Right lobe of liver (tissue), 6 donors: Measurements from ENCODE around the gene ZXDC. TPM values are rescaled to one million over a fixed set of nuclear protein-coding genes. Genes with fewer than 3 reads are reported as not detected.

Experiments
- ATAC-seq, 4 donors: fragments of 200-7000 bp; cut with Tn5 transposase; one replicate each; pipeline ENCODE4 v1.9.1; 2020; ENCODE audit warnings: mild to moderate bottlenecking in 4 of 4, moderate library complexity in 4 of 4
- DNase-seq, 3 donors: peaks; one replicate each; pipeline ENCODE4 v3.0.0-alpha.2; 2020
- H3K27ac ChIP-seq, 3 donors: fragments of 200-600 bp; one replicate each; pipeline ENCODE4 v1.8.0; 2022
- H3K27me3 ChIP-seq, 2 donors: fragments of 200-600 bp; one replicate each; pipeline ENCODE4 v1.8.0; 2022
- H3K36me3 ChIP-seq, 4 donors: fragments of 200-600 bp; sonication (generic) in 1 of 4; one replicate each; pipeline versions ENCODE4 v1.5.1 to v1.8.0; 2017 to 2022; ENCODE audit warnings: control low read depth in 1 of 4
- H3K4me1 ChIP-seq, 4 donors: fragments of 200-600 bp; sonication (generic) in 1 of 4; one replicate each; pipeline versions ENCODE4 v1.5.1 to v1.8.0; 2017 to 2022; ENCODE audit warnings: control low read depth in 1 of 4
- H3K4me3 ChIP-seq, 3 donors: fragments of 200-600 bp; one replicate each; pipeline ENCODE4 v1.8.0; 2022
- H3K9me3 ChIP-seq, 4 donors: fragments of 200-600 bp; sonication (generic) in 1 of 4; one replicate each; pipeline versions ENCODE4 v1.5.1 to v1.8.0; 2017 to 2022; ENCODE audit warnings: control low read depth in 1 of 4
- CTCF ChIP-seq, 4 donors: fragments of 200-600 bp in 3 of 4; fragments of 450-650 bp in 1 of 4; IDR thresholded peaks; one replicate each; pipeline versions ENCODE4 v1.5.1 to v1.8.0; 2016 to 2022; ENCODE audit warnings: antibody characterized with exemption in 4 of 4, mild to moderate bottlenecking in 2 of 4
- POLR2A ChIP-seq: fragments of 450-650 bp; IDR thresholded peaks from one replicate; pipeline ENCODE4 v1.6.1; 2017; ENCODE audit warnings: antibody characterized with exemption, mild to moderate bottlenecking
- WGBS: methylation state at CpG from one replicate; pipeline ENCODE4 v1.1.6; 2018; ENCODE audit warnings: low coverage, low lambda C conversion rate; ENCODE audit not compliant: insufficient coverage; ENCODE audit errors: missing lambda C conversion rate; 5-methylcytosine and 5-hydroxymethylcytosine counted together
- intact Hi-C, 2 donors: fragments of 100-400 bp; cut with DNase I; formaldehyde crosslinking; loops; one replicate each; pipeline versions ENCODE4 v1.11.2 to v1.14.1; 2022
- total RNA-seq, 6 experiments: library from RNA; depleted of rRNA in 2 of 6; stranded (reverse); fragments of >200 nt in 2 of 6; fragmentation: NEBNext Ultra II Directional in 3 of 6; extraction: Animal tissue kit (Norgen Biotek cat#: 25700) in 3 of 6; gene quantifications; one replicate each; pipeline versions ENCODE4 v1.1.0 to v1.2.4, GENCODE V29; 2016 to 2023
- donor health status: DM: no; HTN: yes; CAD: no.
- donor health status: DM: no; HTN: no; CAD: no.
- donor health status: DM: no; HTN: no; CAD: no.
- donor health status: DM: no; HTN: yes; CAD: no.
- donor health status: DM: no; HTN: yes; CAD: no.

Gene ZXDC
- total RNA-seq, 6 experiments from 2014 or later, result 16.4 to 30.2 (median 24.0) TPM

GRCh38 chr3:126511291-126511690 lies 35.6 kb upstream of the ZXDC start:
- no peaks in the 10 kb centered on the region for H3K27me3 ChIP-seq
- TF ChIP-seq CTCF (IDR thresholded peaks at IDR 0.05) (no peak), POLR2A (no peak)
- no peak overlapping the region for H3K4me3 ChIP-seq
- WGBS, result 71% methylated on average over 7 of the region's 7 CpGs
- H3K27ac ChIP-seq, result no peak overlapping the region
- intact Hi-C loops, result no loop called here
- H3K4me1 ChIP-seq, result peaks cover 0 to 27% (median 5%) of the 10 kb centered on the region in 4 donors
- ATAC-seq (no peak), DNase-seq (peak in 1 of 3 donors; percentile 21)
- no peaks in the 10 kb centered on the region for H3K9me3 ChIP-seq
- H3K36me3 ChIP-seq, result peaks cover 0 to 8% (median 0%) of the 10 kb centered on the region in 4 donors

- TF ChIP-seq POLR2A (no peak), CTCF (IDR thresholded peaks at IDR 0.05) (no peak)
- H3K27me3 ChIP-seq, result no peaks in the 10 kb centered on the region
- DNase-seq, result peak in 2 of 3 donors; percentile 12 to 46
- no peak for ATAC-seq
- H3K27ac ChIP-seq, result no peak overlapping the region
- 67% methylated on average over 2 of the region's 22 CpGs for WGBS
- intact Hi-C loops, result no loop called here
- H3K4me3 ChIP-seq, result no peak overlapping the region
- H3K4me1 ChIP-seq, result peaks cover 0 to 27% (median 5%) of the 10 kb centered on the region in 4 donors
- peaks cover 0 to 11% (median 0%) of the 10 kb centered on the region in 4 donors for H3K36me3 ChIP-seq
- H3K9me3 ChIP-seq, result no peaks in the 10 kb centered on the region
Measured at GRCh38 chr3:126510308-126510910, 34.7 kb upstream of the ZXDC start.

- intact Hi-C loops, result no loop called here
- Histone ChIP-seq H3K4me1 (peaks cover 0 to 23% (median 5%) of the 10 kb centered on the region in 4 donors), H3K27me3 (no peaks in the 10 kb centered on the region), H3K4me3 (no peak overlapping the region), H3K9me3 (no peaks in the 10 kb centered on the region), H3K27ac (no peak overlapping the region), H3K36me3 (peaks cover 0 to 11% (median 0%) of the 10 kb centered on the region in 4 donors)
- peak in 2 of 3 donors; percentile 19 to 34 for DNase-seq
- 50% methylated on average over 4 of the region's 18 CpGs for WGBS
- no peak for ATAC-seq
- TF ChIP-seq CTCF (IDR thresholded peaks at IDR 0.05), result no peak
- no peak for TF ChIP-seq POLR2A
Measured at GRCh38 chr3:126509597-126510307, 34.1 kb upstream of the ZXDC start.

- ATAC-seq (no peak), DNase-seq (peak in 2 of 3 donors; percentile 8 to 25)
- H3K27ac ChIP-seq, result no peak overlapping the region
- intact Hi-C loops, result no loop called here
- peaks cover 0 to 20% (median 5%) of the 10 kb centered on the region in 4 donors for H3K4me1 ChIP-seq
- no CpG with 5 or more reads among the region's 4 CpGs for WGBS
- TF ChIP-seq CTCF (IDR thresholded peaks at IDR 0.05) (no peak), POLR2A (no peak)
- H3K9me3 ChIP-seq, result no peaks in the 10 kb centered on the region
- H3K27me3 ChIP-seq, result no peaks in the 10 kb centered on the region
- H3K36me3 ChIP-seq, result peaks cover 0 to 14% (median 0%) of the 10 kb centered on the region in 4 donors
- H3K4me3 ChIP-seq, result no peak overlapping the region
Measured at GRCh38 chr3:126508564-126508964, 32.9 kb upstream of the ZXDC start.
